ENCODE results near the gene MYBPC2.

MYBPC2 gene

DNA sequence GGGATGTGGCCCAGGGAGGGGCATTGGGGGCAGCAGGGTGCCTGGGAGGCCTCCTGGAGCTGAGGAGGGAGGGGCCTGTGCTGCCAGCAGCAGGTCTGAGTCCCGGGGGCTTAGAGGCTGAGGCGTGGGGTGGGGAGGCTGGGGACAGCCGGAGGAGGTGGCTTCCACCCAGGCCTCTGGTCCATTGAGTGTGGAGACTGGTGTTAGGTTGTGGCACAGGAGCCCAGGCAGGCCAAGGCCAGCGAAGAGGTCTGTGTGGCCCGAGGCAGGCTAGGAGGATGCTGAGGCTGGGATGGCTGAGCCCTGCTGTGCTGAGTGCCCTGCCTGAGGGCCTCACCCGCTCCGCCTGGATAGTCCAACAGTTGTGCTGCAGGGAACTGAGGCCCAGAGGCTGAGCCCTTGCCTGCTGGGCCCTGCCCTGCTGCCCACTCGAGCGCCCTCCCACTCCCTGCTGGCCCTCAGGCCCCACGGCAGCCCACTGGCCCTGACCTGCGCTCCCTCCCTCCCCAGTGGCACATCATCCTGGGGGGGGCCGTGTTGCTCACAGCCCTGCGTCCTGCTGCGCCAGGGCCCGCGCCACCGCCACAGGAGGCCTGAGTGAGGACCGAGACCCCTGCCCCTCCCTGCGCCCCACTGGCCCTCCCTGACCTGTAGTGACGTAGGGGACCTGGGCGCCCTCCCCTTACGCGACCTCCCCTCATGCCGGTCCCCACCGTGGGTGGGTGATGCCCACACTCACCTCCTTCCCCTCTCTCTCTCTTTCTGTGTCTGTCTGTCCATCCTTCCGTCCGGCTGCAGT, 48.9 kb downstream of the MYBPC2 start:
- no peak for DNase-seq (ENCODE audit: low read depth)

DNA sequence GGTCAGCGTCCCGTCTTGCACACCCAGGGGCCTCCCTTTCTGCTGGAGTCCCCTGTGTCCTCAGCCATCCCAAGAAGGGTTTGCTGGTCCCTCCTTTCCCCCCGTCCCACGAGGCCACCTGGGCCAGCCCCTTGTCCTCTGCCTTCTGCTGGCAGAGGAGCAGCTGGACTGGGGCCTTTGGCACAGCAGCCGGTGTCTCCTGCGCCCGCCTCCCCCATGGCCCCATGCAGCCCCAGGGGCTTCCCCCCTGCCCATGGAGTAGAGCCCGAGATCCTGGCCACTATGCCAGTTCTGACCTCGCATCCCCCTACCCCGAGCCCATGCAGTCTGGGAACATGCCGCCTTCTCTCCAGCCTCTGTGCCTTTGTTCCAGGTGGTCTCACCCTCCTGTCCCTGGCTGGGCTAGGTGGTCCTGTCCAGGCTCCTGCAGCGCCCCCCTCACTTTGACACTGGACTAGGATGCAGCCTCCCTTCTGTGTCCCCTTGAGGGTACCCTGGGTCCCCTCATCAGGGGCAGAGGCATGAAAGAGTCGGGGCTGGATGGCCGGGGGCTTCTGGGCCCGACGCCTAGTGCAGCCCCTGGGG, 49.7 kb downstream of the MYBPC2 start:
- no peak for DNase-seq (ENCODE audit: low read depth)

GRCh38 chr19:50482916-50483315, 50.2 kb downstream of the MYBPC2 start:
- DNase-seq (ENCODE audit: low read depth), result no peak

DNA sequence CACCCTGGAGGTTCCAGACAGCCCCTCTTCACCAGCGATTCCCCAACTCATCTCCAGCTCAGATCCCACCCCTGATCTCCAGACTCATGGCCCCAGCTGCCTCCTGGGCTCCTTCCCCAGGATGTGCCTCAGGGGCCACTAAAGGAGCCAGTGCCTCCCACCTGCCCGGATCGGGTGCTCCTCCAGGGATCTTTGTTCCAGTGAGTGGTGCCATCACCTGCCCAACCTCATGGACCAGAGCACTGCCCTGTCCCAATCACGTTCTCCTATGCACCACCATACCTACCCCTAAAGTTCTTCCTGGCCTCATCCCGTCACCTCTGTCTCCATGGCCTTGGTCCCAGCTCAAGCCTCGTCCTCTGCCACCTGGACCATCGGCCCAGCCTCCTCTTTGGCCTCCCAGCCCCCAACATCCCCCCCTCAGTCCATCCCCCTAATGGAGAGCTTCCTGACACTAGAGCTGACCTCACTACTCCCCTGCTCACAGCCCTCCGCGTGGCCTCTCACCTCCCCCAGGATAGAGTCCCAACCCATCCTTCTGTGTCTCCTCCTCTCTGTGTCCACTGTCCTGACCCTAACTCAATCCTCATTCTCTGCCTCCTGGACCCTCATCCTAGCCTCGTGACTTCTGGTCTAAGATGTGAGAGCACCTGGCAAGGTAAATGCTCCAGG, 52.7 kb downstream of the MYBPC2 start:
- no peak for DNase-seq (ENCODE audit: low read depth)

DNA sequence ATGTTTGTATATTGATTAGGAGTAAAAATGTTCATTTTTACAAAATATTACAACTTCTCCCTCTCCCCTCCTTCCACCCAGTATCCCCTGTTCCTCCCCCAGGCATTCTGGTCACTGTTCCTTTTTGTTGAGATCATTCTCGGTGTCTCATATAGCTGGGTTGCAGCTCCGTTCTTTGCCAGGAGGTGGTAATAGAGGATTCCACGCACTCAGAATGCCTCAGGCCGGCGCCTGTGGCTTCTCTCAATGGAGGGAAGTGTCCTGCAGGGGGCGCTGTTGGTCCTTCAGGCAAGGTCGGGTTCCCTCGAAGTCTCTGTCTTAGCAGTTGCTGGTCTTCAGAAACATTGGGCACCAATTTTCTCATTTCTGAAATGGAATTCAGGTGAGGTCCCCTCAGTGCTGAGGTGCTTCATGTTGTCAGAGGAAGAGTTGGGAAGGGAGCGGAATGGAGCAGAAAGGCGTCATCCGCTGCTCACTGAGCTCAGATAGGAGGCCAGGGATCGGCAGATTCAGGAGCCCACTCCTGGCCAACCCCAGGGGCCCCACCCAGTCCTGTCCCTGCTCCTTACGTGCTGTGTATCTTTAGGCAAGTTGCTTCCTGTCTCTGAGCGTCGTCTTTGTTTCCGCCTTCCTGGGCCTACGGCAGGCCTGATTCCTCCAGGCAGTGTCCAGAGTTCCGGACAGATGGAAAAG, 54.3 kb downstream of the MYBPC2 start:
- DNase-seq (ENCODE audit: low read depth), result peak; percentile 14

GRCh38 chr19:50488389-50489194, 55.9 kb downstream of the MYBPC2 start:
- no peak for DNase-seq (ENCODE audit: low read depth)

DNA sequence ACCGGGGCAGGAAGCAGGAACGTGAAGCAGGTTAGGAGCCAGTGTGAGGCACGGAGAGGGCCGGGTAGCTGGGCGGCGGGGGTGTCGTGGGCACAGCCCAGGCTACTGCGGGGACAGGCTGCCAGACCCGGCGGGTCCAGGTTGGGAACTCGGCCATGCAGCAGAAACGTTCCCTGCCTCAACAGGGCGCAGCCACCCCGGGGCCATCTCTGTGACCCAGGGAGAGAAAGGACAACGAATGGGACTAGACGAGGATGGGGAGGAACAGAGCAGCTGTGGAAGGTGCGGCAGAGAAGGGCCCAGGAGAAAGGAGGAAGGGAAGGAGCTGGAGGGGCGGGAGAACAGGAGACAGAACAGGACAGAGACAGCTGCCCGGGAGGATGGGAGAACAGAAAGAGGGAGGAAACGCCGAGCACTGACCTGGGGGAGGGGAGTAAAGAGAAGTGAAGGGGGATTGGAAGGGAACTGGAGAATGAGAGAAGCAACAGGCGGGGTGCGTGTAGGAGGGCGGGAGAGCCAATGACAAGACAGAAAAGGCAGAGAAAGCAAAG, 56.8 kb downstream of the MYBPC2 start:
- no peak for DNase-seq (ENCODE audit: low read depth)

DNA sequence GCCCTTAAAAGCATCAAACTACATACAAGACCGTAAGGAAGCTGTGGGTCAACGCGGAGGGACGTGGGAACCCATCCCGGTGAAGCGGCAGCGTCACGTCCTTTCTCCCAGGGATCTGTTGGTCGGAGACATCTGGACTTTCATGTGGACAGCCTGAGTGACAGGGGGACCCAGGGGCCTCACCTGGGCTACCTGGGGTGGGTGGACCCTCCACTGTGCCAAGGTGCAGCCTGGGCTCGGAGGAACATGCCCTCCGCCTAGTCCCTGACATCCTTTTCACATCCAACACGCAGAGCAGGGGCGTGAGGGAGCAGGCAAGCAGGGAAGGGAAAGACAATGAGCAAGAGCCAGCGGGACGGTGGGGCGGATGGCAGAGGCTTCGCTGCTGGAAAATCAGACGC, 57.7 kb downstream of the MYBPC2 start:
- no peak for DNase-seq (ENCODE audit: low read depth)

DNA sequence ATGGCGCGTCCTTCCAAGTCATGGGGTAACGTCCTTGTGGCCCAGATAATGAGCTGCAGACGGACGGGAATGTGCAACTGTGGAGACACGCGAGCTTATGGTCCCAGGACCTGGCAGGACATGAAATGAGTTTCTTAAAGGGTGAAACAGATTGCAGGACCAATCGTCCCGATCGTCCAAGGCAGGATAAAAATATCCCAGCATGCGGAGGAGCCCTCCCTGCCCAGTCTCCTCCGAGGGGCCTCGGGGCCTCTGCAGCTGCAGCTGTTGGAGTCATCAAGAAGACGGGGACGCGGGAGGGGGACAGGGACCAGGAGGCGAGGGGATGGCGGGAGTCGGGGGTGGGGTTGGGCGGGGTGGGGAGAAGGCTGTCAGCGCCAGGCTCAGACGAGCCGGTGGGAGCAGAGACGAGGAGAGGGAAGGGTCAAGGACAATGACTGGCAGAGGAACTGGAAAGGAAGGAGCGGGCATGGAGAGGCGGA, 58.3 kb downstream of the MYBPC2 start:
- no peak for DNase-seq (ENCODE audit: low read depth)

DNA sequence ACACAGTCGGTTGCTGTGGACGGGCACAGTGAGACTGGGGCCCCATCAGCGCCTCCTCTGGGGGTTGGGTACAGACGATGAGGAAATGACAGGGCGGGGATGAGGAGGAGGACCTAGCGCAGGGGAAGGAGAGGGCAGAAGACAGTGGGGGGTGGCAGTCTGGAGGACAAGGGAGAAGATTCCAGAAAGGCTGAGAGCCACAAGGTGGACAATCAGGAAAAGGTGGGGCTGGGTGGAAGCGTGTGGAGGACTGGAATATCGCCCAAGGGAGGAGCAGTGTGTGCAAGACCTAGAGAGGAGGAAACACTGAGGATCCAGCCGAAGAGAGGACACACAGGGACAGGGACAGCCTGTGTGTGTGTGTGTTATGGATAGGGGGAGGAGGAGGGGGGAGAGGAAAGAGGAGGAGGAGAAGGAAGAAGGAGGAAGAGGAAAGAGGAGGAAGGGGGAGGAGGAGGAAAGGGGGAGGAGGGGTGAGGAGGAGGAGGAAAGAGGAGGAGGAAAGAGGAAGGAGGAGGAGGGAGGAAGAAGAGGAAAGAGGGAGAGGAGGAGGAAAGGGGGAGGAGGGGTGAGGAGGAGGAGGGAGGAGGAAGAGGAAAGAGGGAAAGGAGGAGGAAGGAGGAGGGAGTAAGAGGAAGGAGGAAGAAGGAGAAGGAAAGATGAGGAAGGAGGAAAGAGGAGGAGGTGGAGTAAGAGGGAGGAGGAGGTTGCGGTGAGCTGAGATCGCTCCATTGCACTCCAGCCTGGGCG, 59.8 kb downstream of the MYBPC2 start:
- peak; percentile 11 for DNase-seq (ENCODE audit: low read depth)

DNA sequence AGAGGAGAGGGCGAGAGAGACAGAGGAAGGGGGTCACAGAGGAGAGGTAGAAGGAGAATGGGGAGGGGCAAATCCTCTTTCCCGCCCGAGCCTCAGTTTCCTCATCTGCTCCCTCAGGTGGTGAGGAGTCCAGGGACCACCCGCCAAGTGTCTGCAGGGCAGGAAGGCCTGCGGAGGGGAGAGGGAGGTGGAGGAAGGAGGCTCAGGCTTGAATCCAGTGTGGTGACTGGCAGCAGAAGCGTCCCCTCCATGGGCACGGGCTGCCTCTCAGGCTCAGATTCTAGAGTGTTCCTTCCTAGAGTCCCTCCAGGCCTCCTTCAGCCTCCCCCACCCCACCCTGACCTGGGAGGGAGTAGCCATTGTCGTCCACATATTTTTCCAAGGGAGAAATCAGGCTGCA, 60.5 kb downstream of the MYBPC2 start:
- DNase-seq (ENCODE audit: low read depth), result no peak

- no peak for DNase-seq (ENCODE audit: low read depth)
These were observed 61.7 kb downstream of the MYBPC2 start for GRCh38 chr19:50494186-50495019.

DNA sequence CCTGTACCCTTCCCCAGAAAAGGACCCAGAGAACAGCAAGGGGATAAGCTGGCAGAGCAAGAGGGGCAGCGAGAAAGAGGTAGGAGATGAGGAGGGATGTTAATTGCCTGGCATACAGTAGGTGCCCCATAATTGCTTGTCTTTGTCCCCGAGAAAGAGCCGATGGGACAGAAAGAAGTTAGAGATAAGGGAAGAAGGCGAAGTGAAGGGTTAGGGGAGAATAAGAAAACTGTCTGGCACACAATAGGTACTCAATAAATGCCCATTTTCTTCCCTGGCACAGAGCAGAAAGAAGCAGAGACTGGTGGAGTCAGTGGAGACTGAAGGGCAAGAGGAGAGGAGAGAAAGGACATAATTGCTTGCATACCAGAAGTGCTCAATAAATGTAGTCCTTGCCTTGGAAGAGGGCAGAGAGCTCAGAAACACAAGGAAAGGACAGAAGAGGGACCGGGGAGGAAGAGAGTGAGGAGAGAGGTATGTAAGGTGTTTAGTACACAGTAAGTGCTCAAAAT, 62.4 kb downstream of the MYBPC2 start:
- DNase-seq (ENCODE audit: low read depth), result no peak

DNA sequence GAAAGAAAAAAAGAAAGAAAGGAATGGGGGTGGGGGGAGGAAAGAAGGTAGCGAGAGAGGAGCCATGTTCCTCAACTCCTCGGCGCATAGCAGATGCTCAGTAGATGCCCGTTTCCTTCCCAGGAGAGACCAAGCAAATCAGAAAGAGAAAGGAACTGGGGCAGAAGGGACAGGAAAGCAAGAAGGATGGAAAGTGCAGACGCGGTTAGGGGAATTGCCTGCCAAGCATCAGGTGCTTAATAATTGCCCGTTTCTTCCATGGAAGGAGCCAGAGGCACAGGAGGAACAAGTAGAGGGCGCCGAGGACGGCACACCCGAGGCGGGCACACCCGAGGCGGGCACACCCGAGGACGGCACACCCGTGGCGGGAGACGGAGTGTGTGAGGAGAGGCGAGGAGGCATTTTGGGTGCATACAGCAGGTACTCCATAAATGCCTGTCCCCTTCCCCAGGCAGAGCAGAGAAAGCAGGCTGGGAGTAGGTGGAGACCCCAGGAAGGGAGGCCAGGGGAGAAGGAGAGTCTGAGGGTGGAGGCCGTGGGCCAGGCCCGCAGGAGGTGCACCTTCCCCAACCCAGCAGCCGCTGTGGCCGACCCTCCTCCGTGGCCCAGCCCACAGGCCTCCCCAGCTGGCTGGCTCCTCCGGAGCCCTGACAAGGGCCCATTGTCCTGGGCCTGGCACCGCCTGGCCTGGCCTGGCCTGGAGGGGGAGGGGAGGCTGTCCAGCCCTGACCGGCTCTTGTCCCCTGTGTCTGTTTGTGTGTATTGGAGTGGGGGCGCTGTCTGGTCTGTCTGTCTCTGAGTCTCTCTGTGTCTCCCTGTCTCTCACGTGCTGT, 63.7 kb downstream of the MYBPC2 start:
- DNase-seq (ENCODE audit: low read depth), result no peak

DNA sequence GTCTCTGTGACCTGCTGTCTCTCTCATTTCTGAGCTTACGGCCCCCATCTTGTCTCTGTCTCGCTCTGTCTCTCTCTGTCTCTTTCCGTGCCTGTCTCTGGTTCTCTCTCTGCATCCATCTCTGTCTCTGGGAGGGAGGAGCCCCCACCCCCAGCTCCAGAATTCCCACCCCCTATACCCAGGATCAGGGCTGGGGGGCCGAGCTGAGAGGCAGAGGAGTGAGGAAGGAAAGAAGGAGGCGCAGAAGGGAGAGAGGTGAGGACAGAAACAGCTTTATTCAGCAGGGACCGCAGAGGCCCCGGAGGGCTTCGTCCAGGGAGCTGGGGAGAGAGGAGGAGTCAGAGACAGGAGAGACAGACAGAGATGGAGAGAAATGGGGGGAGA, 64.3 kb downstream of the MYBPC2 start:
- DNase-seq (ENCODE audit: low read depth), result no peak

- DNase-seq (ENCODE audit: low read depth), result no peak
These were observed 65.7 kb downstream of the MYBPC2 start for GRCh38 chr19:50498219-50499056.

DNA sequence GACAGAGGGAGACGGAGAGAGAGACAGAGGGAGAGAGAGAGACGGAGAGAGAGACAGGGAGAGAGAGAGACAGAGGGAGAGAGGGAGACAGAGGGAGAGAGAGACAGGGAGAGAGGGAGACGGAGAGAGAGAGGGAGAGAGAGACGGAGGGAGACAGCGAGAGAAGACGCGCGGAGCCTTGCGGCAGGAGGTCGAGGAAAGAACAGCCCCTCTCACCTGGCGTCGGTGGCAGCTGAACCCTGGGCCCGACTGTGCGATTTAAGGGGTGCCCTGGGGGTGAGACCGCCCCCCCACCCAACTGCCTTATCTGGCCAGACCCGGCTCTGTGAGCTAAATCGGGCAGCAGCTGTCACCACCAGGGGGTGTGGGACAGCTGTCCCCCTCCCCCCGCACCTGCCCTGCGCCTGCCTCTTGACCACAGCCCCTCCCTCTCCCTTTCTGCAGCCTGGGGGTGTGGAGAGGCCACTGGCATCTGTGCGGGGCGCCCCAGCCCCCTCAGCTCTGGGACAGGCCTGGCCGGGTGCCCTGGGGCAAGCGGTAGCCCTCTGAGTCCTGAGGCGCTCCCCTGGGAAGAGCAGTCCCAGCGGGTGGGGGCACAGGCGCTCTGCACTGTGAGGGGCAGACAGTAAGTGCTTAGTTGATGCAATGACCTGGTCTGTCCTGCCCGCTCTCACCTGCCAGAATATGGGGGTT, 67.5 kb downstream of the MYBPC2 start:
- DNase-seq (ENCODE audit: low read depth), result no peak
